Stimulated activated CD4-positive, alpha-beta T cell treated with anti-CD3 and anti-CD28 coated beads, Interleukin-1b, Interleukin-23, amount 100 ng/mL, for 48 hours (primary cell): ENCODE results near the gene PPIL3.
A peak's percentile ranks its signal among the peaks of the same experiment; 100 is the strongest.
"Not testable (repeated sequence)": the region's sequence is repeated elsewhere in the genome, so short reads cannot be mapped to it uniquely, and the experiment has no call there.

Experiments
- DNase-seq: peaks from one replicate; pipeline ENCODE4 v3.0.0-alpha.2; 2020

Gene PPIL3

GRCh38 chr2:200888704-200889625 is at the start of gene PPIL3, which contains the start of gene NIF3L1:
Gene PPIL3 (minus strand): TSS chr2:200889077. CDS start chr2:200887615, 1,462 bp downstream.
Gene NIF3L1 (plus strand): TSS chr2:200889371. CDS start chr2:200891944, 2,573 bp downstream.
- DNase-seq: peak; percentile 98

GRCh38 chr2:200930947-200931626 is 42.2 kb upstream of the PPIL3 start:
- DNase-seq: no peak

DNA sequence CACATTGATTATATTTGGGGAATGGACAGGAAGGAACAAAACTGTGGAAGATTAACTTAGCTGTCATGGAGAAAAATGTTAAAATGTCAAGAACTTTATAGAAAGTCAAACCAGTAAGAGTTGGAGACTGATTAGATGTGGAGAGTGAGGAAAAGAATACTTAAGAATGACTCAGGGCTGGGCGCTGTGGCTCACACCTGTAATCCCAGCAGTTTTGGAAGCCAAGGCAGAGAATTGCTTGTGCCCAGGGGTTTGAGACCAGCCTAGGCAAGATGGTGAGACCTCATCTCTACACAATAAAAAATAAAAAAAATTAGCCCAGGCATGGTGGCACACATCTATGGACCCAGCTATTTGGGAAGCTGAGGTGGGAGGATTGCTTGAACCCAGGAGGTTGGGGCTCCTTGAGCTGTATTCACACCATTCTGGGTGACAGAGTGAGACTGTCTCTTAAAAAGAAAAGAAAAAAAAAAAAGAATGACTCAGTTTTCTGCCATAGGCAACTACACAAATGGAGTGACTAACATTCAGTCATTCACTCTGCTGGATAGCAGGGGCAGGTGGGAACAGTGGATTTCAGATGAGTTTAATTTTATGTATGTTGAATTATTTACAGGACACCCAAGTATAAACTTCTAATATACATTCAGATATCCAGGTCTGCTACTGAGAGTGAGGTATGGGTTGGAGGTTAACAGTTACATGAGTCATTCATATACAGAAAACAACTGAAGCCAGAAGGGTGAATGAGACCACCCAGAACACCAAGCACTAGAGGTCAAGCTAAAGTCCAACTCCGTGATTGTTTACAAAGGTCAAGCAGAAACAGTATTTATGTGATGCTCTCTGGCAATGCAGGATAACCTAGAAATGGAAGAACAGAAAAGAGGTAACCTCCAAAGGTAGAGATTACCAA is 40.7 kb upstream of the PPIL3 start:
- peak; percentile 5 for DNase-seq

DNA sequence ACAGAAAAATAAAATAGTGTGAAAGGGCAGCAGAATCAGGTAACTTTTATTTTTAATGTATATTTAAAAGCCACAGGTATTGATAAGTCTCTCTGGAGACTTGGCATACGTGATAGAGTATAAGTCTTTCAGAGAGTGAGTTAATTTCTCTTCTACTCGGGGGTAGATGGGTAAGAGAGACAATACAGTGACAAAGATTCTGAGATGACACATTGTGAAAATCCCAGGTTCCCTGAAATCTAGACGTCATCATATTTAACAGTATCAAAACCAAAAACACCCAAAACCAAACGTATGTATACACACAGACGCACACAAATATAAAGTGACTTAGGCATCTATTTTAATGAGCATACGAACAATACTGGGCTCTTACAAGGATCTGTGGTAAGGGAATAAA is 33.6 kb upstream of the PPIL3 start:
- DNase-seq: no peak

GRCh38 chr2:200913654-200914053 is 24.8 kb upstream of the PPIL3 start:
- DNase-seq: no peak

- DNase-seq: no peak
Observed at GRCh38 chr2:200909958-200910357, 21.1 kb upstream of the PPIL3 start.

DNA sequence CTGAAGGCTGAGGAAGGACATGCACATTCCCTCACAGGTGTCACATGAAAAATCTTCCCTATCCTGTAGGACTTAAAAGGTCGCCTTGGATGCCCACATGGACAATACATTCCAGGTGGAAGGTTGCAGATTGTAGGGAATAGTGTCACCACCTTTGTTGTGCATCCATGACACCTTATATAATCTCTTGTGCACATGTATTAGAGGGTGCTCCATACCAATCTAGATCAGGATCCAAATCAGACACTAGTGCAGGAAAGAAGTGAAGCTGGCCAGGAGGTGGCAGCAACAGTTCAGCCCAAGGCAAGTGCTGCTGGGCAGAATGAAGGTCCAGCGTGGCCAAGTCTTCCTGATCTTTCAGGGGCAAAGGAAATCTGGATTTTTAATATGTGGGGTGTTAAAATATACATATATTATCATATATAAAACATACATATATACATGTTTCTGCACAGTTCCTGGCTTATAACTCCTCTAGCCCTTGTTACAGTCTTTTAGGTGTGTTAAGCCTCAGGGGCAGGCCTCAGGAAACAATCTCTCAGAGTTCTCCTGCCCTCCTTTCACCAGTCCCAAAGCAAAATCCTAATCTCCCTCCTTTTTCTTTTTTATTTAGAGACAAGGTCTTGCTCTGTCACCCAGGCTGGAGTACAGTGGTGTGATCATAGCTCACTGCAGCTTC is 16.9 kb upstream of the PPIL3 start:
- peak; percentile 58 for DNase-seq

DNA sequence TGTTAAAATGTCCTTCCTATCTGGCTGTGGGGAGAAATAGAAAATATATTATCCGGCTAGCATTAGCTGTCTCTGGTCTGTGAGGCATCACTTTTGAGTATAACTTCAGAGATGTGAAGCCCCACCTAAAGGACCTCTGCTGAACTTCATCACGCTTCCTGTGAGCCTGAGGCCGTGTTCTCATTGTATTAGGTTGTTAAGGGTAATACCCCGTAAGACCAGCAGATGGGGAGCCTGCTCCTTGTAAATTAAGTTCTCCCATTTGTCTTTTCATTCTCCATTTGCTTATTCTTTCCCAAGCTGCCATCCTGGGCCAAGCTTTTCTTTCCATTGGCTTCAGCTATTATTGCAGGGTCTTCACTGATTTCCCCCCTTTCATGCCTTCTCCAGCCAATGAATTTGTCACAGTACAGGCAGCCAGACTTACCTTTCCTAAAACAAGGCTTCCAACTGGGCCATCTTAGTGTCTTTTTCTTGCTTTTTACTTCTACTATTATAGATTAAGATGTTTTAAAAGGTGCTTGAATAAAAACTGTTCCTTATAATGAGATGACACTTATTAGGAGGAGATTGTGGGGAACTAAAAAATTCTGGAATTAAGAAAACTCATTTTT is 12.7 kb upstream of the PPIL3 start:
- peak; percentile 74 for DNase-seq

GRCh38 chr2:200899482-200899881 is 10.6 kb upstream of the PPIL3 start:
- DNase-seq: no peak

- DNase-seq: not testable (repeated sequence)
Observed at GRCh38 chr2:200881715-200882249, 7.1 kb downstream of the PPIL3 start.

DNA sequence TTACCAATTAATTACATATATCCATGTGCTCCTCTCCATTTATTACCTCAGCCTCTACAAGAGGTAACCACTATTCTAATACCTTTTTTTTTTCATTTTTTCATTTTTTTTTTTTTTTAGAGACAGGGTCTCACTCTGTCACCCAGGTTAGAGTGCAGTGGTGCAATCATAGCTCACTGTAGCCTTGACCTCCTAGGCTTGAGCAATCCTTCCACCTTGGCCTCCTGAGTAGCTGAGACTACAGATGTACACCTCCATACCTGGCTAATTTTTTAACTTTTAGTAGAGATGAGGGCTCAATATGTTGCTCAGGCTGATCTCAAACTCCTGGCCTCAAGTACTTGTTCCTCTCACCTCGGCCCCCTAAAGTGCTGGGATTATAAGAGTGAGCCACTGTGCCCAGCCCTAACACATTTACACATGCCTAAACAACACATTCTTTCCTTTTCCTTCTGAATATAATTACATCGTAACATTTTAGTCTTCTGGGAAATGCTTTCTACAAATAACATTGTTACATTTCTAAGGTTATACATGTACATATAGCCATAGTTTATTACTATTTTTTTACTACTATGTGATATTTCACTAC is 10.5 kb downstream of the PPIL3 start:
- DNase-seq: no peak

DNA sequence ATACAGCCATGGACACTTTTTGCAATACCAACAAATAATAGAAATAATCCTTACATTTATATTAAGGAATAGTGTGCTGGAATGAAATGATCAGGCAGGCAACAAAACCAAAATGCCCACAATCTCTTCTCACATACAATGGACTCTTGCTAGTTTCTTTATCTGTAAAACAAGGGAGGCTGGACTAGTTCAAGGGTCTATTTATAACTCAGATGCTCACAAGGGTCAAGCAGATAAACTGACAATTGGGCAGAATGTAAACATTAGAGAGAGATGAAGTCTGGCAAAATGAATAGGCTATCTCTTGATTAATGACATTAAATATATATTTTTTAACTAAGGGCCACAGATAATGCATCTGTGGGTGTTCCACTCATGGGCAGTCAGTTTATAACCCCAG is 11.4 kb downstream of the PPIL3 start:
- DNase-seq: no peak

- DNase-seq: no peak
Observed at GRCh38 chr2:200873560-200873959, 15.3 kb downstream of the PPIL3 start.

GRCh38 chr2:200871151-200871550 is 17.7 kb downstream of the PPIL3 start:
- no peak for DNase-seq

- DNase-seq: no peak
Observed at GRCh38 chr2:200869014-200869413, 19.9 kb downstream of the PPIL3 start.

- peak; percentile 96 for DNase-seq
Observed at GRCh38 chr2:200864176-200865034, 24.5 kb downstream of the PPIL3 start, which contains the start of gene CLK1. Gene CLK1 (minus strand): TSS chr2:200864658. CDS start chr2:200861862, 2,796 bp downstream.

- DNase-seq: peak; percentile 17
Observed at GRCh38 chr2:200863782-200864175, 25.1 kb downstream of the PPIL3 start.

GRCh38 chr2:200862532-200863000 is 26.3 kb downstream of the PPIL3 start:
- DNase-seq: peak; percentile 77

- DNase-seq: no peak
Observed at GRCh38 chr2:200861617-200862155, 27.2 kb downstream of the PPIL3 start.
